A172 (cell line): ENCODE data around the gene C2CD4C. TPM values are rescaled to one million over a fixed set of nuclear protein-coding genes. Genes with fewer than 3 reads are reported as not detected.
"Not testable (repeated sequence)": the region's sequence is repeated elsewhere in the genome, so short reads cannot be mapped to it uniquely, and the experiment has no call there.

Experiments used
- DNase-seq: peaks from one replicate; pipeline ENCODE4 v3.0.0-alpha.2; 2015; ENCODE audit warnings: low spot score
- total RNA-seq: library from RNA; depleted of rRNA; stranded (reverse); fragments of >200 nt; shearing (Covaris generic); gene quantifications from 2 replicates; pipeline ENCODE4 v1.2.3, GENCODE V29; 2014

Gene C2CD4C
- total RNA-seq, 1 experiment from 2014 or later, result 8.8 TPM

DNA sequence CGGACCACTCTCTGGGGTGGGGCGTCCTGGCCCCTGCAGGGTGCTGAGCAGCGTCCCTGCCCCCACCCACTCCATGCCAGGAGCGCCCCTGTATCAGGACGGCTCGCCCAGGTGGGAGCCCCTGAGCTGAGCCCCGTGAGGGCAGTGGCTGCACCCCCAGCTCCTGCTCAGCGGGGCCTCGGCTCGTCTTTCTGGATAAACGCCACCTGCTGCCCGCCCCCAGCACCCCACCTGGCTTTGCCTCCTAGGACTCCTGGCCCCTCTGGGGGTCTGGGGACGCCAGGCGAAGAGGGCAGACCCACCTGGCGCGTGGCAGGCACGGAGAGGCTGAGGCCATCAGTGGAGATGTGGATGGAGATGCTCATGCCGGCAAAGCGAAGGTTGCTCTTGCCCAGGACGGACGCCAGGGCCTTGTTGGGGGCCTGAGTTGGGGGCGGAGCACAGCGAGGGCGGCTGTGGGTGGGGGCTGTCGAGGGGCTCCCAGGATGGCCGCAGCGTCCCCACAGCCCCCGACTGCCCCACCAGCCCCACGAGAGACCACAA is 29.5 kb upstream of the C2CD4C start:
- DNase-seq, result no peak

DNA sequence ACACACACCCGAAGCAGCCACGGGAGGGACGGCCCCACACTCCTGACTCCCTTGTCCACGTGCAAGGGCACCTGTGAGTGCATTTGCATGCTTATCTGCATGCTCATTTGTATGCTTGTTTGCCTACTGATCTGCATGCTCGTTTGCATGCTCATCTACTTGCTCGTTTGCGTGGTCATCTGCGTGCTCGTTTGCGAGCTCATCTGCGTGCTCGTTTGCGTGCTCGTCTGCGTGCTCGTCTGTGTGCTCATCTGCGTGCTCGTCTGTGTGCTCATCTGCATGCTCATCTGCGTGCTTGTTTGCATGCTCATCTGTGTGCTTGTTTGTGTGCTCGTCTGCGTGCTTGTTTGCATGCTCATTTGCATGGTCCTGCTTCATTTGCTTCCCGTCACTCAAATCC is 28.1 kb upstream of the C2CD4C start:
- DNase-seq, result no peak

DNA sequence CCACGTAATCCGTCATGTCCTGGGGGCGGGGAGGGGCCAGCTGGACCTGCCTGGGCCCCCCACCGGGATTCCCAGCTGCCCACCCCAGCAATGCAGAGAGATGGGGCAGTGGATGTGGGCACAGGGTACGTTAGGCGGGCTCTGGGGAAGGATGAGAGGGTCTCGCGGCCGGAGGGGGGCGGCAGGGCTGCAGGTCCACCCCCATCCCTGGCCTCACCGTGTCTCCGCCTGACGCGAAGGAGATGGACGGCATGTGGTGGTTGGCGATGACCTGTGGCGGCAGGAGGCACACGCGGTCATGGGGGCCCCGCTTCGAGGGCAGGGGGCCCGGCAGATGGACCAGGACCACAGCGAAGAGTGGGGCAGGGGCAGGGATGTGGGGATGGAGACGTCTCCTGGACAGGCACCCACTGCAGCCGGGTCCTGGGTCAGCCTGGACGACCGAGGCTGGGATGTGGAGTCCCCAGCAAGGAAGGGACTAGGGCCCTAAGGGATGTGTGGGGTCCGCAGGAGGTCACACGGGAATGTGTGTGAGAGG is 27.5 kb upstream of the C2CD4C start:
- DNase-seq, result no peak

DNA sequence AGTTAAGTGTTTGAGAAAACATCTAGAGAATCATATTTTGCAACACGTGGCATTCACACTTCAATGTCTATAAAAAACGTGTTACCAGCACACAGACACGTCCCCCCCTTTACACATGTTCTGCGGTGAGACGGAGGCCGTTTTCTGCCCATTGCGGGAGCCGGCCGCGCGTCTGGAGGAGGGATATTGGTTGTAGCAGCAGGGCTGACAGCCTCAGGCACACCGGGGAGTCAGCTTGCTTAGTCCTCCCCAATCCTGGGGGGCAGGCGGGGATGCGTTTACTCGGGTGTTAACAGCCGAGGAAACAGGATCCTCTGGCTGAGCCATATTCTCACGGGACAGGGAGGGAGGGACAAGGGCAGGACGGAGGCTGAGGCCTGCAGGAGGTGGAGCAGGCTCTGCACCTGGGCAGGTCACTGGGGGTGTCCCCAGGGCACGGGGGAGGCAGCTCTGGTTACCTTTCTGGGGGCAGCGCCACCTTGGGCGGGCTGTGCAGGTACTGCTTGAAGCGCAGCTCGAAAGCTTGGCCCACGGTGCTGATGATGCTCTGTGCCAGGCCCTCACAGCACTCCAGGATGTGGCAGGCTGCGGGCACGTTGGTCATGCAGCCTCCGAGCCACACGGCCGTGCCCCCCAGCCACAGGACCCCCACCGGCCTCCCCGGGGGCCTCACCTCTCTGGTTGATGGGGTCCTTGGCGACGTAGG is 26.9 kb upstream of the C2CD4C start:
- DNase-seq, result no peak

DNA sequence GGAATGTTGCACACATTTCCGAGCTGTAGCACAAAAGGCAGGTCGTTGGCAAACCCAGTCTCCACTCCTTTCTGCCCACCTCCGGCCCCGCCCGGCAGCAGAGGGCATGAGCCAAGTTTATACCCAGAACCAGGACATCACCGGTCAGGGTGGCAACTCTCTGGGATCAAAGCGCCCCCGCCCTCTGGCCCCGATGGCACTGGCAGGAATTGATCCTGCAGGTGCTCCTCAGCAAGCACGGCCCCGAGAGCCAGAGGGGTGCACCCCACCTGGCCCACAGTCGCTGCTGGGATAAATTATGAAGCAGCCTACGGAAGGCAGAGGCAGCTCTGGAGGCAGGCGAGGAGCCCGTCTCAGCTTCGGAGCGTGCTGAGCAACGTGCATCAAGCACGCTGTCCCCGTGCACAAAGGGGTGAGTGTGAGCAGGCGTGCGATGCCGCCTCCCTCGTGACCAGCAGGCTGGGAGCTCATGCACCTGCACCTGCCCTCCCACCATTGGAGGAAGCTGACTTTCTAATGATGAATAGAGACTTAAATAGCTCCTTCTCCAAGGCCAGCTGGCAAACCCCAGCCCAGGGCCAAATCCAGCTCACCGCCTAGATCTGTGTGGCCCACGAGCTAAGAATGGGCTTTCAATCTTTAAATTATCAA is 26.2 kb upstream of the C2CD4C start:
- DNase-seq, result no peak

DNA sequence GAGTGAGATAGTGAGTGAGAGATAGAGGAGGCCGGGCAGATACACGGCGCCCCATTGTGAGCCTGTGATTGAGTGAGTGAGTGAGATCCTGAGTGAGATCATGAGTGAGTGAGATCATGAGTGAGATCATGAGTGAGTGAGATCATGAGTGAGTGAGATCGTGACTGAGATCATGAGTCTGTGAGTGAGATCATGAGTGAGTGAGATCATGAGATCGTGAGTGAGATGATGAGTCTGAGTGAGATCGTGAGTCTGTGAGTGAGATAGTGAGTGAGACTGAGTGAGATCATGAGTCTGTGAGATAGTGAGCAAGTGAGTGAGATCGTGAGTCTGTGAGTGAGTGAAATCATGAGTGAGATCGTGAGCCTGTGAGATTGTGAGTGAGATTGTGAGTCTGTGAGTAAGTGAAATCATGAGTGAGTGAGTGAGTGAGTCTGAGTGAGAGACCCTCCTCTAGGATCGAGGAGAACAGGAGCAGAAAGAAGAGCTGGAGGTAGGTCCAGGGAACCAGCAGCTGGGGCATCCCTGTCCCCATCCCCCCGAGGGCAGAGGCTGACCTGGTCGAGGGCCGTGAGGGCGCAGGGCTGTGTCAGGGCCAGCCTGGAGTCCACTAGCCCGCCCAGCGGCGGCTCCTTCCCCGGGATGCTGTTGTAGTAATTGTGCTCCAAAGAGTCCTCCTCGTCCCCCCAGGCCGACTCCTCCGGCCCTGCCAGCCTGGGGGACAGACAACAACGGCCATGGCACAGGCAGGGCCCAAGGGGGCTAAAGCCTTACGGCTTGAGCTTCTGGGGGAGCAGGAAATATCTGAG is 25.4 kb upstream of the C2CD4C start:
- no peak for DNase-seq

DNA sequence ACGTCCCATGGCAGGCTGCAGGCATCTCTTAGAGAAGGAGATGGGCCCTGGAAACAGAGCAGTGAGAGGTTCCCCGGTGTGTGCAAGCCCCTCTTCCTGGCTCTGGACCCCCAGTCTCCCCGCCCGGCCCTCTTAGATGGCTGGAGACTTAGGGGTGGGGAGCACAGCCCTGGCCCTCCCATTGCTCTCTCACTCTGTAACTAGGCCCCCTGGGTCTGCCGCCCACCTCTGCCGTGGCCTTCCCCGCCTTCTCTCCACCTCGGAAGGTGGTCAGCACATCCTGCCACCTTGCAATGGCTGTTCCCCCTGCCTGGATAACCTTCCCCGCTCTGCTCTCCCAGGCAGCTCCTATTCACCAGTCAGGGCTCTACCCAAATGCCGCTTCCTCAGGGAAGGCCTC is 21.8 kb upstream of the C2CD4C start:
- no peak for DNase-seq

DNA sequence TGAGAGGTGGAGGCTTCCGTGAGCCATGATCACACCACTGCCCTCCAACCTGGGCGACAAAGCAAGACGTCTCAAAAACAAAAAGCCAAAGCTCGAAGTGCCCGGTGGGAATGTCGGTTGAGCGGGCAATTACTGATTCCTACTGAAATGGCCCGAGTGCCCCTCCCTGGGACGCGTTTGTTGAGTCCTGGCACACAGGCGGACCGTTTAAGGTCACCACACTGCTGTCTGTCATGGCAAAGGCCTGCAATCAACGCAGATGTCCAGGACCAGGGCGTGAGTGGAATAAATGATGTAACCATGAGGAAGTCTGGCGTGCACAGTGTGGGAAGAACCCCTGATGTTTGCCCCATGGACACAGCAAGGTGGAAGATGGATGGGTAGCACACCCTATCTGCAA is 19.2 kb upstream of the C2CD4C start:
- no peak for DNase-seq

DNA sequence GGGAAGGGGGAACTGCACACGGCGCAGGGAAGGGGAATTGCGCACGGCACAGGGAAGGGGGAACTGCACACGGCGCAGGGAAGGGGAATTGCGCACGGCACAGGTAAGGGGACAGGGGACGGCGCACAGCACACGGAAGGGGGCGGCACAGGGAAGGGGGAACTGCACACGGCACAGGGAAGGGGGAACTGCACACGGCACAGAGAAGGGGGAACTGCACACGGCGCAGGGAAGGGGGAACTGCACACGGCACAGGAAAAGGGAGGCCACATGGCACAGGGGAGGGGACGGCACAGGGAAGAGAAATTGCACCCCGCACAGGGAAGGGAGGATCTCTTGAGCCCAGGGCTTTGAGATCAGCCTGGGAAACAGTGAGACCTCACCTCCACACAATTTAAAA is 18.7 kb upstream of the C2CD4C start:
- DNase-seq, result not testable (repeated sequence)

DNA sequence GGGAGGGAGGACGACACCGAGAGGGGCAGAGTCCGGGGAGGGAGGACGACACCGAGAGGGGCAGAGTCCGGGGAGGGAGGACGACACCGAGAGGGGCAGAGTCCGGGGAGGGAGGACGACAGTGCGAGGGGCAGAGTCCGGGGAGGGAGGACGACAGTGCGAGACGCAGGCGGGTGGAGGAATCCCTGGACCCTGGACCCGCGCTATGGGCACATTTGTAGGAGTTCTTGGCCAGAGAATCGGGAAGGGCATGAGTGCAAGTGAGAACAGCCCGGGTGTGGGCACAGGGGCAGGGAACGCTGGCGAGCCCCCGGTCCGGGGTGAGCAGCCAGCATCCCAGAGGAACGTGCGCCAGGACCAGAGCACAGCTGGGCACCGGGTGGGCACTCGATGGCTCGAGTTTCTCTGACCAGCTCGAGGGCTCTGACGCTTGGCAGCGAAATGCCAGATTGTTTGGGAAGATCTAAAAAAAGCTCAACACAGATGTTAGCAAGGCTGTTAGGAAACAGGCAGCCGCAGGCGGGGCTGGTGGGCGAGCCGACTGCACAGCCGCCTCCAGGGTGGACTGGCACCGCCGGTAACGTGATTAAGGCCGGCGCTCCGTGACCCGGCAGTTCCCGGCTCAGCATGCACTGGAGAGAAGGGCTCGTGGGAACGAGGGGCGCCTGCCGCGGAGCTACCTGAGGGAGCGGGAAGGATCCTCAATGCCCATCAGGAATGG is 17.9 kb upstream of the C2CD4C start:
- DNase-seq, result no peak

DNA sequence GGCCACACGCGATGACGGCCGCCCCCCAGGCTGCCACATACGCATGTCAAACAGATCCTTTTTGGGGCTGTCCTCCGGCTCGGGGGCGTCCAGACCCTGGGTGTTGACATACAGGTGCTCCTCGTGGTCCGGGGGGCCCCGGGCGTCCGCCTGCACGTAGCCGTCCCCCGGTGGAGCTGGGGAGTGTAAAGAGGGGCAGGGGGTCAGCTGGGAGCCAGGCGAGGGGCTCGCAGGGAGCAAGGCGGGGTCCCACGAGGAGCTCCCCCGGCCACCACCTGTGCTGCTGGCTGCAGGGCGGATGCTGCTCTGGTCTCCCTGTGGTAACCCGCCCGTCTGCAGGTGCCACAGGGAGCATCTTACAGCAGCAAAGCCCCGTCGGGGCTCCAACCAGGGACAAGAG is 16.1 kb upstream of the C2CD4C start:
- DNase-seq, result no peak

DNA sequence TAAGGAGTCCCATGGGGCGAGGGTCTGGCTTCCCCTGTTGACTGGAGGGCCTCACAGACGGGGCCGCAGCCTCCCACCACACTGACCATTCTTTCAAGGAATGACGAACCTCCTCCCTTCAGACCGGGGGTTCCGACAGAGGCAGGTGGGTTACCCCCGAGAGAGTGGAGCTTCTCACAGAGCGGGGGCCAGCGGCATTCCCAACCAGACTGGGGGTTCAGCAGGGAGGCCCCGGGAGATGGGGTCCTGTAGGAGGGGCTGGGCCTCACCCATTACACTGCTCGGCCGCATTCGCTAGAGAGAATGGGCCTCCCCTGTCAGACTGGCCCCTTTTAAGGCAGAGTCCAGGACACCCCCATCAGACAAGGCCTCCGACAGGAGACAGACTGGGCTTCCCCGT is 15.6 kb upstream of the C2CD4C start:
- no peak for DNase-seq

DNA sequence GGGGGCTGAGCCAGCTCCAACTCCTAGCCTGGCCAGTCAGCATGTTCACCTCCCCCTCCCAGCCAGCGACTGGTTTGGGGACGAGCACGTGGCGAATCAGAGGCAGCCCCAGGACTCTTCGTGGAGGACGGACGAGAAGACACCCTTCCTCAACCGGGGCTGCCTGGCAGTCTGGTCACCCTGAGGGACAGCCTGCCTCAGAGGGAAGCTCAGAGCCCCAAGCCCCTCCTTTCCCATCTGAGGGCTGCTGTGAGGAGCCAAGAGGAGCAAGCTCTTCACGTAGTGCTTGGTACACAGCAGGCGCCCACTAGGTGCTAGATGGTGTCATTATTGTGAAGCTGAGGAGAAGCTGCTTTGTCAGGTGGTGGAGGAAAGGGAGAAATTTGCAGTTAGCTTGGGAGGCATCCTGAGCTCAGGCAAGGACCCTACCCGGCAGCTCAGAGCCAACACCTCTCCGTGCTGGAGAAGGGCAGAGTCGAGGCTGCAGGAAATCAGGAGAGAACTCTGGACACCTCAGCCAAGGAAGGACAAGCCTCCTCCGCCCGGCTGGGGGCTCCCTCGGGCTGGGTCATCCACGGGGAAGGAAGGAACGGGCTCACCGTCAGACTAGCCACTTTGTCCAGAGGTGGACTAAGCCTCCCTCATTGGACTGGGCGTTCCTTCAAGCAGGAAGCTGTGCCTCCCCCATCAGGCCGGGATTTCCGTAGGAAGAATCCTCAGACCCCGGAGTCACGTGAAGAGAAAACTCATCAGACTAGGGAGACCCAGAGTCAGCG is 14.9 kb upstream of the C2CD4C start:
- no peak for DNase-seq

DNA sequence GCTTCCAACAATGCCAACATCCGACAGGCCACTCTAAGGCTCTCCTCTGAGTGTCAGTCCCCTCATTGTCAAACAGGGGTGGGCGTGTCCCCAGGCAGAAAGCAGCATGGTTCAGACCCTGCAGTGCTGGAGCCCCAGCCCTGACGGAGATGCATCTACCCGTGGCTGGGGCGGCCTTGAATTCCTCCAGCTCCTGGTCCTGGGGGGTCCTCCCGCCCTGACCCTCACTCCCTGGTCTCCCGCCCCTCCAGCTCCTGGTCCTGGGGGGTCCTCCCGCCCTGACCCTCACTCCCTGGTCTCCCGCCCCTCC is 13.9 kb upstream of the C2CD4C start:
- not testable (repeated sequence) for DNase-seq

DNA sequence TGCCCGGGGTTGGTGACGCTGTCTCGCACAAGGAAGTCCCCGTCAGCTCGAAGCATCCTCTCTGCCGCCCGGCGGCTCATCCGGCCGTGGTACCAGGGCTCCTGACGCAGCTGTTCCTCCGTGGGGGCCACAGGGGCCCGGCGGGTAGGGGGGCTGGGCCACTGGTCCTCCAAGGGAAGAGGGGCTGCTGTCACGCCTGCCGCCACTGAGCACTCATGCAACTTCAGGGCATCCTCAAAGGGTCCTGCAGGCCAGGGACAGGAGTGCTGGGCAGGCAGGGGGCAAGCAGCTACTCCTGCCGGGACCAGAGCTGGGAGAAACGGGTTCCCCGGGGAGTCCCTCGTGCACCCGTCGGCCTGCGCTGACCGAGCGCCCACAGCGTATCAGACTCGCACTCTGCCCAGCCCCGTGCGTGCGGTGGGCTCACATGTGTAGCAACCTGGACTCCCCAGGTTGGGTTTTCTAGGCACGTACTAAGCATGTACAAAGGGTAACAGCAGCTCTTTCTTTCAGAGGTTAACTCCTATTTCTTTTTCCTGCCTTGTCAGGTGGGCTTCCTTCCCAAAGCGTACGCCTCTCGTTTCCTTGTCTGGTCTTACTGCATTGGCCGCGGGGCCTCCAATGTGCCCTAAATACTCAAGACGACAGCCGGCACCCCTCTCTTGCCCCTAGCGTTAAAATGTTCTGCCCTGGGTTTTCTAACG is 13.4 kb upstream of the C2CD4C start:
- no peak for DNase-seq

DNA sequence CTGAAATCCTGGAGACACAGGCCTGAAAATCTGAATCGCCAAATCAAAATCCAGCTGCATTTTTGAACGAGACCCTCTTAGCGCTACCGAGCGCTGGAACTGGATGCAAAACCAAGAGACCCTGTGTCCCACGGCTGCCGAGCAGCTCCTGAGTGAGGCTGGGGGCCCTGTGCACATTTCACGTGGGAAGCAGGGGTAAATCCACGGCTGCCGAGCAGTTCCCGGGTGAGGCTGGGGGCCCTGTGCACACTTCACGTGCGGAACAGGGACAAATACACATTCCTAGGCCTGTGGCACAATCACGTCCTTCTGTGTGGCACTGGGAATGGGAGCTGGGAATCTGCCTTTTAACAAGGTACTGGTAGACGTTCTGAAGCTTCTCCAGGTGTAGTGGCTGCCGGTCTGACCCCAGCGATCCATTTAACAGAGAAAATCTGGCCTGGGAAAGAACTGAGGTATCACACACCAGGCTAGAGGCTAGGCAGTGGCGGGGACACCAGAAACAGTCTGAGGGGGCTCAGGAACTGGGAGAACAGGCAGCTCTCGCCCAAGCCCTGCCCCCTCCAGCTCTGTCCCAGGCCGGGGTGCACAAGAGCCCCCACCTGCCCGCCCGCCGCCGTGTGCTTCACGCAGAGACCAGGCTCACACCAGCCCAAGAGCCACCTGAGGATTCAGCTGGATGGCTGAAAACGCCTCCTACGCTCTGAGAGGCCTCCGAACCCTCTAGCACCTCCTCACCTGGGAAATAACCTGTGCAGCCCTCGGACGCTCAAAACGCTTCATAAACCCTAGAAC is 11.0 kb upstream of the C2CD4C start:
- DNase-seq, result no peak

DNA sequence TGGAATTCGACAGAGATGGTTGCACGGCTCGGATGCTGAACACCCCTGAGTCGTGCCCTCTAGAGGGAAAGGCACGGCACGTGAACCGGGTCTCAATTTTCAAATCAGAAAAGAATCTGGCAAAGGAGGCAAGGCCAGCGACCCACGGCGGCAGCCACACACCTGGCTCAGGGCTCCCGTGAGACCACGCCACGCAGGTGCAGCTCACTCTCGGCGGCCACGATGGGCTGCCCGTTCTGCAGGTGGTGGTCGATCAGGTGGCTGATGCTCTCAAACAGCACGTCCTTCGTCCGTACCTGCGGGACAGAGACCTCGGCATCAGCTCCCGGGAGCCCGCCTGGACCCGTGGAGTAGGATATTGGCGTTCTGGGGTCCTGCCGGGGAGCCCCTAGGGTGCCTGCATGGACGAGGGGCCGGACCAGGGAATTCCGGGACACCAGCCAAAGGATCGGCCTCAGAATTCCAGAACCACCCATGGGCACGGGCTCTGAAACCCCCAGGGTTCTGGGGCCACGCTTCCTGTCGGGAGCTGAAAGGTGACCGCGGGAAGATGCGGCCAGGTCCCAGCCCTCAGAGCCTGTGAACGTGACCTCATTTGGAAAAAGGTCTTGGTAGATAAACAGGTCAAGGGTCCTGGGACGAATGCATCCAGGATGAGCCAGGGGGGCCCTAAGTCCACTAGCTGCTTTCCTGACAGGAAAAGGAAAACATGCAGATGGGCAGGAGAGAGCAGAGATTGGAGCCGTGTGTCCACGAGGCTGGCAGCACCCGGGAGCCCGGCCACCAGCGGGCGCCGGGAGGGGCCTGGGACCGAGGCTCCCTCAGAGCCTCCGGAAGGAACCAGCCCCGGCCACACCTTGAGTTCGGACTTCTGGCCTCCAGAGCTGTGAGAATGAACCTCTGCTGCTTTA is 10.1 kb upstream of the C2CD4C start:
- DNase-seq, result no peak

DNA sequence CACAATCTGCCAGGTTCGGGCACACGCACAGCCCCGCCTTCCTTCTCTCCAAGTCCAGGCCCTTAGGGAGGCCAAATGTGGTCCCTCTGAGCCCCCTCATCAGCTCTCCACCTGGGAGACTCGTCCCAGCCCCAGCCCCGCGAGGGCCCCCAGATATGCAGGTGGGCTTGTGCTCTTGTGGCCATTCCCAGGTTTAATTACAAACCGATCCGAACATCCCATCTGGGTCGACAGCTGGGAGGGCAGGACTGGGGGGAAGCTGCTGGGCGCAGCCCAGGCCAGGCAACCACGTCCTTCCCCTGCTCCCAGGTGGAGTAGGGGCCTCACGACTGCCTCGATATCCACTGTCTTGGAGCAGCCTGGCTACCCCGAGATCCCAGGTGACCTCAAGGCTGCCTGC is 7.5 kb upstream of the C2CD4C start:
- no peak for DNase-seq

DNA sequence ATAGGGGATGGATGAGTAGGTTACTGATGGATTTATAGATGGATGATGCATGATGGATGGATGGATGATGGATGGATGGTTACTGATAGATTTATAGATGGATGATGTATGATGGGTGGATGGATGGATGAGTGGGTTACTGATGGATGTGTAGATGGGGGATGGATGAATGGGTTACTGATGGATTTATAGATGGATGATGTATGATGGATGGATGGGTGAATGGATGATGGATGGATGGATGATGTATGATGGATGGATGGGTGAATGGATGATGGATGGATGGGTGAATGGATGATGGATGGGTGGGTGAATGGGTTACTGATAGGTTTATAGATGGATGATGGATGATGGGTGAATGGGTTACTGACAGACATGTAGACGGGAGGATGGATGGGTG is 6.3 kb upstream of the C2CD4C start:
- no peak for DNase-seq
